GM12873 (cell line): ENCODE data around the gene DDX56.

Experiments used
- TF ChIP-seq, protein P1 (sequence below): IDR thresholded peaks from 2 replicates; pipeline ENCODE4 v1.5.1; 2012; ENCODE audit warnings: low read depth, mild to moderate bottlenecking, moderate library complexity, low read length, control low read depth; ENCODE audit not compliant: insufficient read depth; ENCODE audit errors: missing control alignments

DDX56 gene

GRCh38 chr7:44606341-44607140 is 32.8 kb upstream of the DDX56 start, which contains the start of gene OGDH:
OGDH (plus strand) TSS chr7:44606627; CDS start chr7:44624344, 17,717 bp downstream.
- TF ChIP-seq, protein P1, sequence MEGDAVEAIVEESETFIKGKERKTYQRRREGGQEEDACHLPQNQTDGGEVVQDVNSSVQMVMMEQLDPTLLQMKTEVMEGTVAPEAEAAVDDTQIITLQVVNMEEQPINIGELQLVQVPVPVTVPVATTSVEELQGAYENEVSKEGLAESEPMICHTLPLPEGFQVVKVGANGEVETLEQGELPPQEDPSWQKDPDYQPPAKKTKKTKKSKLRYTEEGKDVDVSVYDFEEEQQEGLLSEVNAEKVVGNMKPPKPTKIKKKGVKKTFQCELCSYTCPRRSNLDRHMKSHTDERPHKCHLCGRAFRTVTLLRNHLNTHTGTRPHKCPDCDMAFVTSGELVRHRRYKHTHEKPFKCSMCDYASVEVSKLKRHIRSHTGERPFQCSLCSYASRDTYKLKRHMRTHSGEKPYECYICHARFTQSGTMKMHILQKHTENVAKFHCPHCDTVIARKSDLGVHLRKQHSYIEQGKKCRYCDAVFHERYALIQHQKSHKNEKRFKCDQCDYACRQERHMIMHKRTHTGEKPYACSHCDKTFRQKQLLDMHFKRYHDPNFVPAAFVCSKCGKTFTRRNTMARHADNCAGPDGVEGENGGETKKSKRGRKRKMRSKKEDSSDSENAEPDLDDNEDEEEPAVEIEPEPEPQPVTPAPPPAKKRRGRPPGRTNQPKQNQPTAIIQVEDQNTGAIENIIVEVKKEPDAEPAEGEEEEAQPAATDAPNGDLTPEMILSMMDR = no peak

DNA sequence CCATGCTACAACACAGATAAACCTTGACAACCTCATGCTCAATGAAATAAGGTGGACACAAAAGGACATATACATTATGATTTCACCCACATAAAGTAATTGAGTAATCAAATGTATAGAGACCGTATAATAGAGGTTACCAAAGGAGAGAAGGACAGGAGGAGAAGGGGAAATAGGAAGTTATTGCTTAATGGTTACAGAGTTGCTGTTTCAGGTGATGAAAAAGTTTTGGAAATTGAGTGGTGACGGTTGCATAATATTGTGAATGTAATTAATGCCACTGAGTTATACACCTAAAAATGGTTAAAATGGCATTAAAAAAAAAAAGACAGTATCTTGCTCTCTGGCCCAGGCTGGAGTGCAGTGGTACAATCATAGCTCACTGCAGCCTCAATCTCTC is 31.2 kb upstream of the DDX56 start:
- TF ChIP-seq, protein P1 = no peak

DNA sequence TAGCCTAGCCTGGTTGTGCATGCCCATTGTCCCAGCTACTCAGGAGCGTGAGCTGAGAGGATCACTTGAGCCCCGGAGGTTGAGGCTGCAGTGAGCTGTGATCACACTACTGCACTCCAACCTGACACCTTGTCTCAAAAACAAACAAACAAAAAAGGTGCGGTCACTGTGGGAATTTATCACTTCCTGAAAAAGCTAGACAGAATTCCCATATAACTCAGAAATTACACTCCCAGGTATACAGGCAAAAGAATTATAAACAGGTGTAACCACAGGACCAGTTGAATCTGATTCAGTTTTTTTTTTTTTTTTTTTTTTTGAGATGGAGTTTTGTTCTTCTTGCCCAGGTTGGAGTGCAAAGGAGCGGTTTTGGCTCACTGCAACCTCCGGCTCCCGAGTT is 29.5 kb upstream of the DDX56 start:
- TF ChIP-seq, protein P1 = no peak

GRCh38 chr7:44602576-44602910 is 28.8 kb upstream of the DDX56 start:
- TF ChIP-seq, protein P1 = no peak

- TF ChIP-seq, protein P1 = no peak
Measured at GRCh38 chr7:44599222-44599621, 25.5 kb upstream of the DDX56 start.

- TF ChIP-seq, protein P1 = no peak
Measured at GRCh38 chr7:44595934-44596635, 22.4 kb upstream of the DDX56 start.

GRCh38 chr7:44590910-44591309 is 17.2 kb upstream of the DDX56 start:
- TF ChIP-seq, protein P1 = no peak
